ENCODE results near the gene PKD1L1.

GRCh38 chr7:47937711-47938573, 10.3 kb downstream of the PKD1L1 start:
- no peak for TF ChIP-seq CTCF (IDR thresholded peaks at IDR 0.05)
- TF ChIP-seq MYC (IDR thresholded peaks at IDR 0.05; ENCODE audit: borderline replicate concordance, low read length) = no peak
- no peak for TF ChIP-seq CBX2 (IDR thresholded peaks at IDR 0.05; ENCODE audit: borderline replicate concordance, low read depth)
- TF ChIP-seq CBX8 (IDR thresholded peaks at IDR 0.05) = no peak
- no peak for TF ChIP-seq ZC3H11A (IDR thresholded peaks at IDR 0.05)
- TF ChIP-seq POLR2A (IDR thresholded peaks at IDR 0.05; ENCODE audit: low read length) = no peak
- TF ChIP-seq, protein P1, sequence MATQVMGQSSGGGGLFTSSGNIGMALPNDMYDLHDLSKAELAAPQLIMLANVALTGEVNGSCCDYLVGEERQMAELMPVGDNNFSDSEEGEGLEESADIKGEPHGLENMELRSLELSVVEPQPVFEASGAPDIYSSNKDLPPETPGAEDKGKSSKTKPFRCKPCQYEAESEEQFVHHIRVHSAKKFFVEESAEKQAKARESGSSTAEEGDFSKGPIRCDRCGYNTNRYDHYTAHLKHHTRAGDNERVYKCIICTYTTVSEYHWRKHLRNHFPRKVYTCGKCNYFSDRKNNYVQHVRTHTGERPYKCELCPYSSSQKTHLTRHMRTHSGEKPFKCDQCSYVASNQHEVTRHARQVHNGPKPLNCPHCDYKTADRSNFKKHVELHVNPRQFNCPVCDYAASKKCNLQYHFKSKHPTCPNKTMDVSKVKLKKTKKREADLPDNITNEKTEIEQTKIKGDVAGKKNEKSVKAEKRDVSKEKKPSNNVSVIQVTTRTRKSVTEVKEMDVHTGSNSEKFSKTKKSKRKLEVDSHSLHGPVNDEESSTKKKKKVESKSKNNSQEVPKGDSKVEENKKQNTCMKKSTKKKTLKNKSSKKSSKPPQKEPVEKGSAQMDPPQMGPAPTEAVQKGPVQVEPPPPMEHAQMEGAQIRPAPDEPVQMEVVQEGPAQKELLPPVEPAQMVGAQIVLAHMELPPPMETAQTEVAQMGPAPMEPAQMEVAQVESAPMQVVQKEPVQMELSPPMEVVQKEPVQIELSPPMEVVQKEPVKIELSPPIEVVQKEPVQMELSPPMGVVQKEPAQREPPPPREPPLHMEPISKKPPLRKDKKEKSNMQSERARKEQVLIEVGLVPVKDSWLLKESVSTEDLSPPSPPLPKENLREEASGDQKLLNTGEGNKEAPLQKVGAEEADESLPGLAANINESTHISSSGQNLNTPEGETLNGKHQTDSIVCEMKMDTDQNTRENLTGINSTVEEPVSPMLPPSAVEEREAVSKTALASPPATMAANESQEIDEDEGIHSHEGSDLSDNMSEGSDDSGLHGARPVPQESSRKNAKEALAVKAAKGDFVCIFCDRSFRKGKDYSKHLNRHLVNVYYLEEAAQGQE (IDR thresholded peaks at IDR 0.05) = no peak
